K562 (cell line): ENCODE measurements around the gene KPNB1. TPM values are rescaled to one million over a fixed set of nuclear protein-coding genes. Genes with fewer than 3 reads are reported as not detected.

ENCODE experiments used
- ATAC-seq: fragments of 200-7000 bp; cut with Tn5 transposase; 3 replicates; pipeline ENCODE4 v1.9.1; 2020; ENCODE audit warnings: moderate library complexity
- BruUV-seq: library from RNA; stranded (reverse); fragments of 400-500 nt; replicated peaks from 2 replicates; lab custom pipeline; 2021; lab: Mats Ljungman, UMichigan
- CTCF ChIA-PET: fragments of 300-600 bp; formaldehyde crosslinking; extraction: SDS; loops from one replicate; lab custom pipeline; 2021; ENCODE audit warnings: low intra/inter-chr PET ratio; lab: Yijun Ruan, JAX
- POLR2A ChIA-PET: fragments of 300-600, 350-650 bp; sonication (Branson Sonifier 250); formaldehyde crosslinking; extraction: SDS; loops from one replicate; lab custom pipeline; 2021; ENCODE audit warnings: antibody characterized with exemption, inconsistent platforms; lab: Yijun Ruan, JAX
- DNase-seq, 4 experiments: peaks; one replicate each; pipeline versions ENCODE4 v3.0.0 to v3.0.0-alpha.2; 2011 to 2018; ENCODE audit warnings: low spot score in 3 of 4, mixed read lengths in 3 of 4; ENCODE audit errors: extremely low read depth in 1 of 4
- FAIRE-seq: peaks from 2 replicates; lab custom pipeline; 2011; peaks lifted over from hg19 to GRCh38; lab: Jason Lieb, UNC
- H2AFZ ChIP-seq: 2 replicates; pipeline ENCODE4 v1.6.0; 2011; ENCODE audit warnings: low read depth, low read length, control low read depth, inconsistent platforms
- H3K27ac ChIP-seq: fragments of 200-600 bp; 3 replicates; pipeline ENCODE4 v1.8.0; 2011; ENCODE audit warnings: low read depth, mild to moderate bottlenecking, control low read depth, inconsistent platforms, low read length, moderate library complexity, mixed read lengths; ENCODE audit errors: extremely low read depth
- H3K27me3 ChIP-seq, 2 experiments: fragments of 300-600 bp in 1 of 2; 2 replicates in 1 of 2; 3 replicates in 1 of 2; pipeline versions ENCODE4 v1.6.0 to v1.8.0; 2011; ENCODE audit warnings: inconsistent platforms in 2 of 2, low read length in 2 of 2, mild to moderate bottlenecking in 1 of 2, mixed read lengths in 1 of 2, moderate library complexity in 1 of 2; ENCODE audit not compliant: control insufficient read depth in 2 of 2, insufficient read depth in 2 of 2
- H3K36me3 ChIP-seq: fragments of 300-600 bp; 3 replicates; pipeline ENCODE4 v1.8.0; 2011; ENCODE audit warnings: mild to moderate bottlenecking, low read length, inconsistent platforms; ENCODE audit not compliant: control insufficient read depth, insufficient read depth
- H3K4me1 ChIP-seq, 2 experiments: fragments of 200-600 bp in 1 of 2; replicated peaks in 1 of 2; 2 replicates in 1 of 2; 3 replicates in 1 of 2; pipeline versions ENCODE4 v1.5.1 to v1.8.0; 2011; ENCODE audit warnings: inconsistent platforms in 2 of 2, low read length in 2 of 2, mild to moderate bottlenecking in 1 of 2, mixed read lengths in 1 of 2, moderate library complexity in 1 of 2; ENCODE audit not compliant: control insufficient read depth in 2 of 2, insufficient read depth in 2 of 2
- H3K4me2 ChIP-seq: 2 replicates; pipeline ENCODE4 v1.6.1; 2011; ENCODE audit warnings: low read length, control low read depth, inconsistent platforms, mixed read lengths; ENCODE audit not compliant: insufficient read depth
- H3K4me3 ChIP-seq: fragments of 200-600 bp; sonication (generic), shearing (Covaris generic); 2 replicates; pipeline ENCODE4 v1.5.1; 2016; ENCODE audit warnings: control low read depth, inconsistent platforms
- H3K79me2 ChIP-seq: fragments of 200-600 bp; 3 replicates; pipeline ENCODE4 v1.8.0; 2011; ENCODE audit warnings: low read length, inconsistent platforms; ENCODE audit not compliant: control insufficient read depth, insufficient read depth
- H3K9ac ChIP-seq, 2 experiments: 2 replicates each; pipeline versions ENCODE4 v1.6.0 to v1.6.1; 2011; ENCODE audit warnings: low read depth in 2 of 2, low read length in 2 of 2, control low read depth in 1 of 2, inconsistent platforms in 1 of 2, mild to moderate bottlenecking in 1 of 2, mixed read lengths in 1 of 2; ENCODE audit not compliant: insufficient read depth in 1 of 2
- H3K9me1 ChIP-seq: one replicate; pipeline ENCODE4 v1.6.0; 2011; ENCODE audit warnings: inconsistent platforms, mild to moderate bottlenecking, low read length, moderate library complexity; ENCODE audit not compliant: control insufficient read depth, insufficient read depth
- H3K9me3 ChIP-seq: replicated peaks from 2 replicates; pipeline ENCODE4 v1.5.1; 2011; ENCODE audit warnings: low read depth, low read length, inconsistent platforms; ENCODE audit not compliant: control insufficient read depth, insufficient read depth
- H4K20me1 ChIP-seq: replicated peaks from 2 replicates; pipeline ENCODE4 v1.6.1; 2011; ENCODE audit warnings: low read length, inconsistent platforms, mixed read lengths; ENCODE audit not compliant: control insufficient read depth, insufficient read depth
- CBX1 ChIP-seq: sonication (generic); IDR thresholded peaks from 2 replicates; pipeline ENCODE4 v1.6.1; 2016; ENCODE audit warnings: antibody characterized with exemption, low read depth, mild to moderate bottlenecking
- CBX8 ChIP-seq: fragments of 200-600 bp; sonication (generic); IDR thresholded peaks from 2 replicates; pipeline ENCODE4 v1.6.1; 2012; ENCODE audit warnings: borderline replicate concordance, mixed run types, low read depth, mild to moderate bottlenecking, moderate library complexity, mixed read lengths, low read length, control low read depth, inconsistent platforms; ENCODE audit not compliant: poor library complexity, severe bottlenecking; ENCODE audit errors: extremely low read depth
- DNMT1 ChIP-seq: fragments of 450-650 bp; IDR thresholded peaks from 2 replicates; pipeline ENCODE4 v1.6.1; 2016; ENCODE audit warnings: antibody characterized with exemption, mild to moderate bottlenecking
- FOXP1 ChIP-seq: sonication (generic); formaldehyde crosslinking; IDR thresholded peaks from 2 replicates; pipeline ENCODE4 v1.8.0; 2022; ENCODE audit warnings: mild to moderate bottlenecking, missing genetic modification reagents
- HOXB6 ChIP-seq: fragments of 250-450 bp; sonication (Bioruptor Pico); IDR thresholded peaks from 2 replicates; pipeline ENCODE4 v1.5.1; 2022; ENCODE audit warnings: mild to moderate bottlenecking, borderline replicate concordance
- NONO ChIP-seq, 2 experiments: fragments of 200-400 bp in 1 of 2; fragments of 450-650 bp in 1 of 2; formaldehyde crosslinking in 1 of 2; IDR thresholded peaks; 2 replicates each; pipeline ENCODE4 v1.6.1; 2017; ENCODE audit warnings: low read depth in 2 of 2, mild to moderate bottlenecking in 2 of 2, moderate library complexity in 2 of 2, low read length in 1 of 2
- POLR2AphosphoS2 ChIP-seq: IDR thresholded peaks from 2 replicates; pipeline ENCODE4 v1.6.1; 2012; ENCODE audit warnings: low read length, improper control_type of control experiment
- SMARCA5 ChIP-seq: fragments of 450-650 bp; IDR thresholded peaks from 2 replicates; pipeline ENCODE4 v1.6.1; 2016
- SPI1 ChIP-seq: IDR thresholded peaks from 2 replicates; pipeline ENCODE4 v1.6.1; 2011; ENCODE audit warnings: low read depth, low read length, control low read depth, borderline replicate concordance
- THRAP3 ChIP-seq: fragments of 450-650 bp; IDR thresholded peaks from 2 replicates; pipeline ENCODE4 v1.6.1; 2016; ENCODE audit warnings: mild to moderate bottlenecking, inconsistent platforms, borderline replicate concordance
- TRIM24 ChIP-seq, 2 experiments: fragments of 450-650 bp; IDR thresholded peaks; 2 replicates each; pipeline ENCODE4 v1.6.1; 2016
- ZNF212 ChIP-seq: fragments of 450-650 bp; formaldehyde crosslinking; IDR thresholded peaks from 2 replicates; pipeline ENCODE4 v1.4.0; 2020; ENCODE audit warnings: mild to moderate bottlenecking
- ZNF584 ChIP-seq: fragments of 200-800 bp; sonication (Bioruptor generic); IDR thresholded peaks from 2 replicates; pipeline ENCODE4 v1.6.1; 2016; ENCODE audit warnings: low read depth, mild to moderate bottlenecking, missing genetic modification characterization, missing compliant biosample characterization
- WGBS: fragments of 100-300 bp; shearing (Covaris generic); methylation state at CpG from one replicate; pipeline ENCODE4 v1.1.6; 2016; ENCODE audit warnings: low coverage, mixed read lengths; ENCODE audit not compliant: insufficient coverage; ENCODE audit errors: missing lambda C conversion rate; 5-methylcytosine and 5-hydroxymethylcytosine counted together
- in situ Hi-C: fragments of 300-500 bp; cut with MboI; formaldehyde crosslinking; loops from 4 replicates; pipeline ENCODE4 v1.15.0; 2018; ENCODE audit warnings: inconsistent platforms, mixed read lengths
- intact Hi-C: fragments of 100-400 bp; cut with micrococcal nuclease; formaldehyde crosslinking; loops from 2 replicates; pipeline ENCODE4 v1.14.2; 2022
- polyA plus RNA-seq, 8 experiments: library from polyadenylated mRNA; depleted of rRNA in 4 of 8; stranded (reverse) in 5 of 8; unstranded in 3 of 8; fragments of >200 nt; fragmentation: Nextera tagmentation in 2 of 8; fragmentation: Illumina TruSeq in 1 of 8; extraction: Ambion mirVana in 2 of 8; extraction: Trizol in 1 of 8; gene quantifications; 2 replicates each; pipeline versions ENCODE4 v1.2.1 to v1.2.3, GENCODE V29; 2011 to 2014; ENCODE audit warnings: inconsistent platforms in 1 of 8, missing spikeins in 1 of 8
- total RNA-seq, 7 experiments: library from RNA; depleted of rRNA in 6 of 7; stranded (reverse); fragments of >200 nt in 6 of 7; fragmentation: Illumina TruSeq in 2 of 7; extraction: Trizol in 2 of 7; gene quantifications; 2 replicates each; pipeline versions ENCODE4 v1.2.1 to v1.2.3, GENCODE V29; 2011 to 2021; ENCODE audit warnings: low replicate concordance in 1 of 7
- TF ChIP-seq, protein P1 (sequence below): fragments of 450-650 bp; IDR thresholded peaks from 2 replicates; pipeline ENCODE4 v1.6.1; 2016; ENCODE audit warnings: borderline replicate concordance
- TF ChIP-seq, protein P2 (sequence below), 2 experiments: fragments of 450-650 bp in 1 of 2; sonication (generic) in 1 of 2; formaldehyde crosslinking in 1 of 2; IDR thresholded peaks in 1 of 2; conservative IDR thresholded peaks in 1 of 2; 2 replicates each; pipeline versions ENCODE4 v1.6.1 to v1.8.1; 2016 to 2023; ENCODE audit warnings: mild to moderate bottlenecking in 2 of 2, moderate library complexity in 2 of 2, inconsistent platforms in 1 of 2, missing genetic modification reagents in 1 of 2
- TF ChIP-seq, protein P3 (sequence below), 2 experiments: IDR thresholded peaks; 2 replicates each; pipeline ENCODE4 v1.6.1; 2011; ENCODE audit warnings: borderline replicate concordance in 1 of 2, control low read depth in 1 of 2, low read depth in 1 of 2, low read length in 1 of 2, mild to moderate bottlenecking in 1 of 2, mixed read lengths in 1 of 2, moderate library complexity in 1 of 2; ENCODE audit not compliant: insufficient read depth in 1 of 2, insufficient read length in 1 of 2, poor library complexity in 1 of 2, severe bottlenecking in 1 of 2; ENCODE audit errors: extremely low read depth in 1 of 2

The KPNB1 gene
- total and polyA plus RNA-seq, 9 of the 15 experiments (the other 6 are each of a cell fraction or from before 2014, with no cell fraction given), result 154 to 622 (median 354) TPM

DNA sequence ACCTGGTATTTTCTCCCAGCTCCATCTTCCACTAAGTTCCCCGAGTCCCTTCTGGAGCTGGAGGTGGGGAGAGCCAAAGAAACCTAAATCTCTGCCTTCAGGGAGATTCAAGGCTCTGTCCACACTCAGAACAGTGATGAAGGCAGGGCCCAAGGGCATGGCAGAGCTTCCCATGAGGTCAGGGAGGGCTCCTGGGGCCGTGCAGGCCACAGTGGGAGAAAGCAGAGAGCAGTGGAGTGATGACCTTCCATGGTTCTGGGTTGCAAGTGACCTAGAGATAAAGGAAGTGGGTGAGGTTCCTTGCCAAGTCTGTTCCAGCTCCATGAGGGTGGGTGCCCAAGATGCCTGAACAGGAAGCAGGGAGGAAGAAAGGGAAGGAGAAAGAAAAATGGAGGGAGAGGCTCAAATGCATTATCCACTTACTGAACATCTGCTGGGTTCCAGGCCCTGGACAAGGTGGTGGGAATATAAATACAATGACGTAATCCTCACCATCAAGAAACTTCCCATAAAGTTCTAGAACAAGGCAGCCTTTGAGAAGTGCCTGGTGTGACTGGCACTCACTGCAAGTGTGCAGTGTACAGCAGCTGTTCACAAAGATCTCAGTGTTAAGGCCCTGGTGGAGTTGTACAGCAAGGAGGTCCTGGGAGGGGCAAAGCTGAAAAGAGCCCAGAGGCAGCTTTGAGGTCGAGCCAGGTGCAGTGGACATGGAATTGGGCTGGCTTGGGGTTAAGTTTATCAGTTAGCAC lies 57.5 kb downstream of the KPNB1 start:
- FAIRE-seq (no peak), ATAC-seq (peak; percentile 12), DNase-seq (no peak)
- WGBS, result 42% methylated on average over 4 of the region's 4 CpGs
- intact Hi-C loops (no loop called here), in situ Hi-C loops (no loop called here)
- ChIA-PET CTCF (no interaction called here), POLR2A (interaction anchor here (0.8 to 1.4 kb wide), 5 partner anchors 8 to 14 kb away, joined by 3 to 7 read pairs (median 3); partner anchors contain the start of gene TBKBP1)
- no peaks in the 10 kb centered on the region for H3K27me3 ChIP-seq
- no peak overlapping the region for H3K4me3 ChIP-seq
- H3K79me2 ChIP-seq, result no peaks in the 10 kb centered on the region
- TF ChIP-seq FOXP1 (CRISPR knock-in tag) (no peak), POLR2AphosphoS2 (no peak), SPI1 (0 out of 2 replicates have a peak, but pooled peaks have one; percentile 20), HOXB6 (CRISPR knock-in tag) (no peak), TRIM24 (IDR thresholded peaks at IDR 0.05) (no peak), NONO (IDR thresholded peaks at IDR 0.05; ENCODE audit: low read depth in 2 of 2, low read length in 1 of 2) (no peak), SMARCA5 (0 out of 2 replicates have a peak, but pooled peaks have one; percentile 3), ZNF584 (0 out of 2 replicates have a peak, but pooled peaks have one; percentile 14), THRAP3 (0 out of 2 replicates have a peak, but pooled peaks have one; percentile 1), CBX8 (no peak), CBX1 (no peak), DNMT1 (0 out of 2 replicates have a peak, but pooled peaks have one; percentile 3), ZNF212 (CRISPR knock-in tag) (no peak)
- TF ChIP-seq, protein P1, sequence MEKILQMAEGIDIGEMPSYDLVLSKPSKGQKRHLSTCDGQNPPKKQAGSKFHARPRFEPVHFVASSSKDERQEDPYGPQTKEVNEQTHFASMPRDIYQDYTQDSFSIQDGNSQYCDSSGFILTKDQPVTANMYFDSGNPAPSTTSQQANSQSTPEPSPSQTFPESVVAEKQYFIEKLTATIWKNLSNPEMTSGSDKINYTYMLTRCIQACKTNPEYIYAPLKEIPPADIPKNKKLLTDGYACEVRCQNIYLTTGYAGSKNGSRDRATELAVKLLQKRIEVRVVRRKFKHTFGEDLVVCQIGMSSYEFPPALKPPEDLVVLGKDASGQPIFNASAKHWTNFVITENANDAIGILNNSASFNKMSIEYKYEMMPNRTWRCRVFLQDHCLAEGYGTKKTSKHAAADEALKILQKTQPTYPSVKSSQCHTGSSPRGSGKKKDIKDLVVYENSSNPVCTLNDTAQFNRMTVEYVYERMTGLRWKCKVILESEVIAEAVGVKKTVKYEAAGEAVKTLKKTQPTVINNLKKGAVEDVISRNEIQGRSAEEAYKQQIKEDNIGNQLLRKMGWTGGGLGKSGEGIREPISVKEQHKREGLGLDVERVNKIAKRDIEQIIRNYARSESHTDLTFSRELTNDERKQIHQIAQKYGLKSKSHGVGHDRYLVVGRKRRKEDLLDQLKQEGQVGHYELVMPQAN, result 0 out of 2 replicates have a peak, but pooled peaks have one; percentile 1
- TF ChIP-seq, protein P2, sequence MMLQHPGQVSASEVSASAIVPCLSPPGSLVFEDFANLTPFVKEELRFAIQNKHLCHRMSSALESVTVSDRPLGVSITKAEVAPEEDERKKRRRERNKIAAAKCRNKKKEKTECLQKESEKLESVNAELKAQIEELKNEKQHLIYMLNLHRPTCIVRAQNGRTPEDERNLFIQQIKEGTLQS (IDR thresholded peaks at IDR 0.05), result peak; percentile 26; the same call in 1 of the 2 replicates
- TF ChIP-seq, protein P2 (CRISPR knock-in tag; conservative IDR thresholded peaks at IDR 0.05), result no peak
- TF ChIP-seq, protein P3, sequence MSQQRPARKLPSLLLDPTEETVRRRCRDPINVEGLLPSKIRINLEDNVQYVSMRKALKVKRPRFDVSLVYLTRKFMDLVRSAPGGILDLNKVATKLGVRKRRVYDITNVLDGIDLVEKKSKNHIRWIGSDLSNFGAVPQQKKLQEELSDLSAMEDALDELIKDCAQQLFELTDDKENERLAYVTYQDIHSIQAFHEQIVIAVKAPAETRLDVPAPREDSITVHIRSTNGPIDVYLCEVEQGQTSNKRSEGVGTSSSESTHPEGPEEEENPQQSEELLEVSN (IDR thresholded peaks at IDR 0.05; ENCODE audit: borderline replicate concordance in 1 of 2, extremely low read depth in 1 of 2, insufficient read depth in 1 of 2, insufficient read length in 1 of 2, low read depth in 1 of 2, low read length in 1 of 2, poor library complexity in 1 of 2, severe bottlenecking in 1 of 2), result peak in 1 of 2 experiments; percentile 4
- peak overlapping the region; percentile 3; the same call in 2 of the 3 replicates for H3K27ac ChIP-seq
- no peaks in the 10 kb centered on the region for H3K9me3 ChIP-seq
- H3K4me1 ChIP-seq, result peaks cover 21 to 62% of the 10 kb centered on the region in 2 experiments
- H2AFZ ChIP-seq, result no peak overlapping the region
- H4K20me1 ChIP-seq, result no peaks in the 10 kb centered on the region; the same call in 1 of the 2 replicates
- 0 out of 2 replicates have a peak overlapping the region, but pooled peaks have one; percentile 11 for H3K4me2 ChIP-seq
- peaks cover 11% of the 10 kb centered on the region; the same call in 1 of the 3 replicates for H3K36me3 ChIP-seq
- no TSS peak for BruUV-seq
- H3K9ac ChIP-seq, result peak overlapping the region in 1 of 2 experiments; percentile 76; a peak in 2 of 4 replicates
- peaks cover 8% of the 10 kb centered on the region for H3K9me1 ChIP-seq
